Skeletal muscle satellite cell (primary cell): Measurements from ENCODE around the gene CNPY4.

ENCODE experiments used
- H3K27me3 ChIP-seq: 2 replicates; pipeline ENCODE4 v1.7.0; 2013; ENCODE audit warnings: low read length; ENCODE audit not compliant: control insufficient read depth, insufficient read depth
- H3K36me3 ChIP-seq: 2 replicates; pipeline ENCODE4 v1.7.0; 2013; ENCODE audit warnings: mild to moderate bottlenecking, control low read depth, low read length; ENCODE audit not compliant: insufficient read depth
- H3K4me1 ChIP-seq: 2 replicates; pipeline ENCODE4 v1.7.0; 2013; ENCODE audit warnings: low read length; ENCODE audit not compliant: control insufficient read depth, insufficient read depth
- H3K4me2 ChIP-seq: 2 replicates; pipeline ENCODE4 v1.7.0; 2013; ENCODE audit warnings: mild to moderate bottlenecking, low read length
- H3K4me3 ChIP-seq: 2 replicates; pipeline ENCODE4 v1.7.0; 2013; ENCODE audit warnings: low read length
- H3K9ac ChIP-seq: 2 replicates; pipeline ENCODE4 v1.7.0; 2013; ENCODE audit warnings: mild to moderate bottlenecking, low read depth, low read length, moderate library complexity
- H3K9me3 ChIP-seq: replicated peaks from 2 replicates; pipeline ENCODE4 v1.7.0; 2013; ENCODE audit warnings: mild to moderate bottlenecking, control low read depth, low read length

The CNPY4 gene

GRCh38 chr7:100154651-100155491, 35.4 kb downstream of the CNPY4 start:
- Histone ChIP-seq H3K36me3 (peaks cover 40% of the 10 kb centered on the region), H3K9me3 (no peaks in the 10 kb centered on the region), H3K4me2 (no peak overlapping the region), H3K9ac (no peak overlapping the region), H3K4me1 (peaks cover 22% of the 10 kb centered on the region), H3K4me3 (no peak overlapping the region), H3K27me3 (no peaks in the 10 kb centered on the region)

GRCh38 chr7:100155553-100156317, 36.3 kb downstream of the CNPY4 start:
- no peak overlapping the region for H3K4me3 ChIP-seq
- H3K4me1 ChIP-seq: peaks cover 17% of the 10 kb centered on the region
- H3K4me2 ChIP-seq: no peak overlapping the region
- H3K36me3 ChIP-seq: peaks cover 40% of the 10 kb centered on the region
- no peaks in the 10 kb centered on the region for H3K9me3 ChIP-seq
- no peak overlapping the region for H3K9ac ChIP-seq
- no peaks in the 10 kb centered on the region for H3K27me3 ChIP-seq

GRCh38 chr7:100156331-100157068, 37.1 kb downstream of the CNPY4 start:
- Histone ChIP-seq H3K9me3 (no peaks in the 10 kb centered on the region), H3K27me3 (no peaks in the 10 kb centered on the region), H3K36me3 (peaks cover 40% of the 10 kb centered on the region), H3K9ac (no peak overlapping the region), H3K4me2 (peak overlapping the region; percentile 92), H3K4me3 (no peak overlapping the region), H3K4me1 (peaks cover 17% of the 10 kb centered on the region)

- peak overlapping the region; percentile 92 for H3K4me2 ChIP-seq
- H3K36me3 ChIP-seq: peaks cover 40% of the 10 kb centered on the region
- H3K27me3 ChIP-seq: no peaks in the 10 kb centered on the region
- H3K9ac ChIP-seq: peak overlapping the region; percentile 95
- H3K4me3 ChIP-seq: peak overlapping the region; percentile 99
- peaks cover 17% of the 10 kb centered on the region for H3K4me1 ChIP-seq
- H3K9me3 ChIP-seq: no peaks in the 10 kb centered on the region
Measured at GRCh38 chr7:100157069-100157333, 37.6 kb downstream of the CNPY4 start.

GRCh38 chr7:100157334-100158228, 38.1 kb downstream of the CNPY4 start:
- Histone ChIP-seq H3K4me2 (peak overlapping the region; percentile 92), H3K4me3 (peak overlapping the region; percentile 99), H3K9ac (peak overlapping the region; percentile 95), H3K27me3 (no peaks in the 10 kb centered on the region), H3K4me1 (peaks cover 17% of the 10 kb centered on the region), H3K36me3 (peaks cover 40% of the 10 kb centered on the region), H3K9me3 (no peaks in the 10 kb centered on the region)

- Histone ChIP-seq H3K9ac (peak within 1 kb of the TSS; percentile 95), H3K36me3 (peaks cover 35% of the 10 kb centered on the region), H3K4me1 (peaks cover 17% of the 10 kb centered on the region), H3K27me3 (no peaks in the 10 kb centered on the region), H3K4me2 (peak within 1 kb of the TSS; percentile 92), H3K9me3 (no peaks in the 10 kb centered on the region), H3K4me3 (peak within 1 kb of the TSS; percentile 99)
Measured at GRCh38 chr7:100158229-100159098, 39.0 kb downstream of the CNPY4 start, which contains the start of gene TRAPPC14. TRAPPC14 (minus strand) TSS chr7:100158723; CDS start chr7:100158499, 224 bp downstream.

GRCh38 chr7:100159099-100159623, 39.7 kb downstream of the CNPY4 start:
- Histone ChIP-seq H3K9ac (peak overlapping the region; percentile 95), H3K9me3 (no peaks in the 10 kb centered on the region), H3K27me3 (no peaks in the 10 kb centered on the region), H3K4me2 (peak overlapping the region; percentile 92), H3K4me1 (peaks cover 17% of the 10 kb centered on the region), H3K36me3 (peaks cover 28% of the 10 kb centered on the region), H3K4me3 (peak overlapping the region; percentile 99)

- Histone ChIP-seq H3K9ac (no peak overlapping the region), H3K4me3 (no peak overlapping the region), H3K4me2 (no peak overlapping the region), H3K4me1 (peaks cover 17% of the 10 kb centered on the region), H3K36me3 (peaks cover 20% of the 10 kb centered on the region), H3K9me3 (no peaks in the 10 kb centered on the region), H3K27me3 (no peaks in the 10 kb centered on the region)
Measured at GRCh38 chr7:100160067-100160466, 40.6 kb downstream of the CNPY4 start.

GRCh38 chr7:100163006-100163531, 43.6 kb downstream of the CNPY4 start:
- H3K9me3 ChIP-seq: no peaks in the 10 kb centered on the region
- H3K4me2 ChIP-seq: no peak overlapping the region
- no peaks in the 10 kb centered on the region for H3K36me3 ChIP-seq
- no peak overlapping the region for H3K4me3 ChIP-seq
- H3K4me1 ChIP-seq: peaks cover 12% of the 10 kb centered on the region
- no peaks in the 10 kb centered on the region for H3K27me3 ChIP-seq
- H3K9ac ChIP-seq: no peak overlapping the region

GRCh38 chr7:100163871-100164270, 44.4 kb downstream of the CNPY4 start:
- H3K4me1 ChIP-seq: peaks cover 18% of the 10 kb centered on the region

More at GRCh38 chr7:100163871-100164270, 44.4 kb downstream of the CNPY4 start:
- H3K9ac ChIP-seq: no peak overlapping the region
- no peaks in the 10 kb centered on the region for H3K36me3 ChIP-seq
- no peak overlapping the region for H3K4me3 ChIP-seq
- H3K4me2 ChIP-seq: no peak overlapping the region
- H3K9me3 ChIP-seq: no peaks in the 10 kb centered on the region
- H3K27me3 ChIP-seq: no peaks in the 10 kb centered on the region
